OCI-LY1 (cell line): ENCODE results near the gene AGL.
"Not testable (repeated sequence)": the region's sequence is repeated elsewhere in the genome, so short reads cannot be mapped to it uniquely, and the experiment has no call there.

Source experiments
- CTCF ChIP-seq: fragments of 200-600 bp; sonication (generic), shearing (Covaris generic); IDR thresholded peaks from 2 replicates; pipeline ENCODE4 v1.5.1; 2017; ENCODE audit warnings: mild to moderate bottlenecking, antibody characterized with exemption, low read length, moderate library complexity, mixed read lengths
- EZH2 ChIP-seq: fragments of 200-600 bp; sonication (generic), shearing (Covaris generic); IDR thresholded peaks from 2 replicates; pipeline ENCODE4 v1.8.0; 2017; ENCODE audit warnings: borderline replicate concordance, mixed run types, mild to moderate bottlenecking, antibody characterized with exemption, low read length, moderate library complexity, mixed read lengths

GRCh38 chr1:99972066-99972465 lies 121.9 kb downstream of the AGL start:
- not testable (repeated sequence) for TF ChIP-seq CTCF, EZH2
